RWPE1 (cell line): ENCODE measurements around the gene IQCK.
"Not testable (repeated sequence)": the region's sequence is repeated elsewhere in the genome, so short reads cannot be mapped to it uniquely, and the experiment has no call there.

ENCODE experiments used
- CTCF ChIA-PET: fragments of 350-600 bp; sonication (Branson Sonifier 250); formaldehyde crosslinking; extraction: SDS; loops from one replicate; lab custom pipeline; 2021; lab: Yijun Ruan, JAX
- POLR2A ChIA-PET: fragments of 400-600 bp; formaldehyde crosslinking; extraction: SDS; loops from one replicate; lab custom pipeline; 2020; ENCODE audit warnings: antibody characterized with exemption; ENCODE audit not compliant: low non-redundant PET; lab: Yijun Ruan, JAX
- DNase-seq: peaks from one replicate; pipeline ENCODE4 v3.0.0; 2012; ENCODE audit warnings: low spot score
- H3K27ac ChIP-seq: fragments of 450-650 bp; 2 replicates; pipeline ENCODE4 v1.5.1; 2017
- TF ChIP-seq, protein P1 (sequence below): fragments of 450-650 bp; conservative IDR thresholded peaks from 2 replicates; pipeline ENCODE4 v1.5.1; 2017; ENCODE audit warnings: low read depth, mild to moderate bottlenecking

Gene IQCK

DNA sequence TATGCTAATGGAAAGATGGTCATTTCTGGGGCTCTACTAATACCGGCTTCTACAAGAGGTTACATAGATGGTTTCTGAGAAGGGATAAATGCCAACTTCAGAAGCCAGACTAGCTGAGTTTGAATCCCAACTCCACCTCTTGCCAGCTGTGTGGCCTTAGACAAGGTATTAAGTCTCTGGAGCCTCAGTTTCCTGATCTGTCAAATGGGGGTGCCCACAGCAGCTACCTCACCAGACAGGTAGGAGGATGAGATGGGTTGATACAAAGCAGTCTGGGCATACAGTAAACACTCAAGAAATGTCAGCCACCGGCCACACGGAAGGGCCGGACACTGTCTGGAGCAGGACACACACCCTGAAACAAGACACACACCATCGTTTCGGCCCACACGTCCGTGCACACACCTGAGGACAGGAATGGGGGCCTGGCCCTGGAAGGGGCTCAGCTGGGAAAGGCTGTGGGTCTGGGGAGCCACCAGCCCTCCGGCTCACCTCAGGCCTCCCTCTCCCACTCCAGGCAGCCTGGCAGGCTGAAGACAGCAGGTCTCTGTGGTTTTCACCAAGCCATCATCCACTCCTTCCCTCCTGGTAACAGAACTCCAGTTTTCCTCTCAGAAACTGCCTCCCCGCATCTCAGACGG is 5.5 kb upstream of the IQCK start:
- TF ChIP-seq, protein P1, sequence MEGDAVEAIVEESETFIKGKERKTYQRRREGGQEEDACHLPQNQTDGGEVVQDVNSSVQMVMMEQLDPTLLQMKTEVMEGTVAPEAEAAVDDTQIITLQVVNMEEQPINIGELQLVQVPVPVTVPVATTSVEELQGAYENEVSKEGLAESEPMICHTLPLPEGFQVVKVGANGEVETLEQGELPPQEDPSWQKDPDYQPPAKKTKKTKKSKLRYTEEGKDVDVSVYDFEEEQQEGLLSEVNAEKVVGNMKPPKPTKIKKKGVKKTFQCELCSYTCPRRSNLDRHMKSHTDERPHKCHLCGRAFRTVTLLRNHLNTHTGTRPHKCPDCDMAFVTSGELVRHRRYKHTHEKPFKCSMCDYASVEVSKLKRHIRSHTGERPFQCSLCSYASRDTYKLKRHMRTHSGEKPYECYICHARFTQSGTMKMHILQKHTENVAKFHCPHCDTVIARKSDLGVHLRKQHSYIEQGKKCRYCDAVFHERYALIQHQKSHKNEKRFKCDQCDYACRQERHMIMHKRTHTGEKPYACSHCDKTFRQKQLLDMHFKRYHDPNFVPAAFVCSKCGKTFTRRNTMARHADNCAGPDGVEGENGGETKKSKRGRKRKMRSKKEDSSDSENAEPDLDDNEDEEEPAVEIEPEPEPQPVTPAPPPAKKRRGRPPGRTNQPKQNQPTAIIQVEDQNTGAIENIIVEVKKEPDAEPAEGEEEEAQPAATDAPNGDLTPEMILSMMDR = no peak
- ChIA-PET CTCF (no interaction called here), POLR2A (no interaction called here)
- no peak for DNase-seq
- H3K27ac ChIP-seq = no peak overlapping the region

DNA sequence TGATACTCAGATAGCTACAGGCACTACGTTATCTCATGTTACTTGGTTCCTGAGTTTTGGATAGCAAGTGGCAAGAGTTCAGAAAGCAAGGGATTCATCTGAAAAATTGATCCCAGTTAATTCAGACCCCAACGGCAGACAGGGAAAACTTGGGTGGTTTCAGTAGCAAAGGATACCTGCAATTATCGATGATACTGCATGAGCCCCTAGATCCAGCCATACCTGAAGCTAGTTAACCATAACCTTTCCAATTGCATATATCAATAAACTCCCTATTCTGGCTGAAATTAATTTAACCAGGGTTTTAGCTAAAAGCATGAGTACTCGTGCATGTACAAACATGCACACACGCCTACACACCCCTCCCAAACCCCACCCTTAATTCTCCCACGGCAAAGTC is 4.4 kb upstream of the IQCK start:
- H3K27ac ChIP-seq = no peak overlapping the region
- DNase-seq = no peak
- ChIA-PET CTCF (no interaction called here), POLR2A (interaction anchor here (0.6 kb wide), 1 partner anchor 60 kb away, joined by 8 read pairs; no protein-coding TSS in a partner anchor)
- TF ChIP-seq, protein P1 = no peak

DNA sequence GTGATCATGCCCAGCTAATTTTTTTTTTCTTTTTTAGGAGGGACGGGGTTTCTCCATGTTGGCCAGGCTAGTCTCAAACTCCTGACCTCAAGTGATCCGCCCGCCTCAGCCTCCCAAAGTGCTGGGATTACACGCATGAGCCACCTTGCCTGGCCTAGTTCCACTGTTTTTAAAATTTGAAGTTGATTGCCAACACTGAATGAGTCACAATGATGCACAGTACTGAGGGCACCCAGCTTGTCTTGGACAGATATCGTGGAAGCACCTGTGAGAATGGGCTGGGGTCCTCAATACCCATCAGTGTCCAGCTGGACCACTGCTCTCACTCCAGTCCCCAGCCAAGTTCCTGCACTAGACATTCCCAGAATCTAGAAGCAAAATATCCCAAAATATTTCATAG is 2.5 kb upstream of the IQCK start:
- CTCF ChIA-PET = no interaction called here
- POLR2A ChIA-PET = no interaction called here

DNA sequence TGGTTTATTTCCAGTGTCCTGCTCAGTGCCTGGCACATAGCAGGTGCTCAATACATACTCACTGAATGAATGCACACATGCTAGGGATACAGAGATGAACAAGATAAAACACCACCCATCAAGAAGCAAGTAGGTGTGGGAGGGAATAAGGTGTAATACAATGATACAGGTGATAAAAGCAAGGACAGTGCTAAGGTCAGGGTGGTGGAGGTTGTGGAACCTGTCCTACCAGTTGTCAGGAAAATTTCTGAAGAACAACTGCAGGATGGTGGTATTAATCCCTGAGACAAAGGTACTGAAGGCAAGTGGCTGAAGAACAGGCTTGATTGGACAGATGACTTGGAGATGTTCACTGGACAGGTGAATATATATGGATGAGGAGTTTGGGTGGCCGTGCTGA is 1.9 kb upstream of the IQCK start:
- DNase-seq = peak; percentile 46
- TF ChIP-seq, protein P1 = no peak
- H3K27ac ChIP-seq = no peak overlapping the region
- POLR2A ChIA-PET = no interaction called here
- CTCF ChIA-PET = no interaction called here

More for the DNA sequence above, 2.5 kb upstream of the IQCK start:
- peak; percentile 53 for DNase-seq
- peak overlapping the region; percentile 39 for H3K27ac ChIP-seq
- TF ChIP-seq, protein P1 = no peak

DNA sequence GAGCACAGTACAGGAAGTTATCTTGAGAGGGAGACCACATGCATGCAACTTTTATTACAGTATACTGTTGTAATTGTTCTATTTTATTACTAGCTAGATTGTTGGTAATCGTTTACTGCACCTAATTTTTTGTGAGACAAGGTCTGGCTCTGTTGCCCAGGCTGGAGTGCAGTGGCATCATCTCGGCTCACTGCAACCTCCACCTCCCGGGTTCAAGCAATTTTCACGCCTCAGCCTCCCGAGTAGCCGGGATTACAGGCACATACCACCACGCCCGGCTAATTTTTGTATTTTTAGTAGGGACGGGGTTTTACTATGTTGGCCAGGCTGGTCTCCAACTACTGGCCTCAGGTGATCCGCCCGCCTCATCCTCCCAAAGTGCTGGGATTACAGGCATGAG is 1.3 kb upstream of the IQCK start:
- DNase-seq, POLR2A ChIA-PET, CTCF ChIA-PET: not testable (repeated sequence)
- H3K27ac ChIP-seq = peak overlapping the region; percentile 91

DNA sequence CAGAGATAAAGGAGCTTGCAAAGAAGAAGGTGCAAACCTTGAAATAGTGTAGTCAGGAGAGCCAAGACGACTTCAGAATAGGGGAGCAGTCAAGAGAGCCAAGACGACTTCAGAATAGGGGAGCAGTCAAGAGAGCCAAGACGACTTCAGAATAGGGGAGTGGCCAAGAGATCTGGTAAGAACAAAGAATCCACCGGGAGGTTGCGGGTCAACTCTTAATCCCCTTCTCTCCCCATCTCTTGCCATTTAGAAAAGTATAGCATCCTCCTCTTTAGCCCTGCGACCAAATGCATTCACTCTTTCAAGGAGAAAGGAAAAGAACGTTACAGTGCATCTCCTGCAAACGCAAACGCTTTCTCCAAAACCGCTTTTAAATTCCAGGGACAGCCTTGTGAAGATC is 757 bp upstream of the IQCK start:
- TF ChIP-seq, protein P1 = no peak
- ChIA-PET CTCF (no interaction called here), POLR2A (interaction anchor here (0.6 kb wide), 1 partner anchor 11 kb away, joined by 3 read pairs; no protein-coding TSS in a partner anchor)
- no peak for DNase-seq
- H3K27ac ChIP-seq = peak overlapping the region; percentile 91

DNA sequence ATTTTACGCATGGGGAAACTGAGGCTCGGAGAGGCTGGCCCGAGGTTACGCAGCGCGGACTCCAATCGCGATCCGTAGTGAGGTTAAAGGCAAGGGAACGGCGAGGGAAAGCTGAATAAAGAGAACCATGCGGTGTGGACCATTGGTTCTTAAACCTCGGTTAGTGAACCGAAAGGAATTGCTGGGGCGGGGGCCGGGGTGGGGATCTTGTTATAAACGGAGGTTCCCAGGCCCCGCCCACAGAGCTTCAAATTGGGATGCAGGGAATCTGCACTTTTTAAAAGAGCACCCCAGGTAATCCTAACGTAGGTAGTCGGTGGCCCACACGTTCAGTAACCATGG is 524 bp downstream of the IQCK start:
- CTCF ChIA-PET = no interaction called here
- H3K27ac ChIP-seq = peak overlapping the region; percentile 91
- peak; percentile 30 for DNase-seq
- TF ChIP-seq, protein P1 = no peak
- POLR2A ChIA-PET = no interaction called here
